GM12875 (cell line): ENCODE measurements around the gene CYTL1.

Experiments used
- H3K4me3 ChIP-seq: one replicate; pipeline ENCODE4 v1.5.1; 2011; ENCODE audit warnings: low read depth, low read length, control low read depth
- TF ChIP-seq, protein P1 (sequence below): IDR thresholded peaks from 2 replicates; pipeline ENCODE4 v1.5.1; 2011; ENCODE audit warnings: low read depth, mild to moderate bottlenecking, control low read depth, inconsistent platforms, low read length, moderate library complexity, borderline replicate concordance; ENCODE audit not compliant: insufficient read depth

Gene CYTL1

DNA sequence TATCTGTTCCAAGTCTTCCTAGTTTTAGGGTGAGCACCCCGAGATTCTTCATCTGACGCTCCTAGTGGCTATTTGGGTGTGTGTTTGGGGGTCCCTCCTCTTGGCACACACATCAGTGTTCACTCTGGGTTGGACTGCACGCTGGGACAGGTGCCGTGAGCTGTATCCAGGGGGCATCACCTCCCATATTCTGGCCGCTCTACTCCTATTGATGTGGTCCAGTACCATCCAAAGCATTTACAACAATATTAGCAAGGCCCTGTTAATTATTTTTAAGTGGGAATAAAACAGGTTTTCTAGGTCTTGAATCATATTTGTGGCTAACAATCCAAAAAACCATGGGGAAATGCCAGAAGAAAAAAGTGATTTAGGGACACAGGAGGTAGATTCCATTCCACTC, 26.4 kb downstream of the CYTL1 start:
- no peak overlapping the region for H3K4me3 ChIP-seq
- TF ChIP-seq, protein P1, sequence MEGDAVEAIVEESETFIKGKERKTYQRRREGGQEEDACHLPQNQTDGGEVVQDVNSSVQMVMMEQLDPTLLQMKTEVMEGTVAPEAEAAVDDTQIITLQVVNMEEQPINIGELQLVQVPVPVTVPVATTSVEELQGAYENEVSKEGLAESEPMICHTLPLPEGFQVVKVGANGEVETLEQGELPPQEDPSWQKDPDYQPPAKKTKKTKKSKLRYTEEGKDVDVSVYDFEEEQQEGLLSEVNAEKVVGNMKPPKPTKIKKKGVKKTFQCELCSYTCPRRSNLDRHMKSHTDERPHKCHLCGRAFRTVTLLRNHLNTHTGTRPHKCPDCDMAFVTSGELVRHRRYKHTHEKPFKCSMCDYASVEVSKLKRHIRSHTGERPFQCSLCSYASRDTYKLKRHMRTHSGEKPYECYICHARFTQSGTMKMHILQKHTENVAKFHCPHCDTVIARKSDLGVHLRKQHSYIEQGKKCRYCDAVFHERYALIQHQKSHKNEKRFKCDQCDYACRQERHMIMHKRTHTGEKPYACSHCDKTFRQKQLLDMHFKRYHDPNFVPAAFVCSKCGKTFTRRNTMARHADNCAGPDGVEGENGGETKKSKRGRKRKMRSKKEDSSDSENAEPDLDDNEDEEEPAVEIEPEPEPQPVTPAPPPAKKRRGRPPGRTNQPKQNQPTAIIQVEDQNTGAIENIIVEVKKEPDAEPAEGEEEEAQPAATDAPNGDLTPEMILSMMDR, result no peak

DNA sequence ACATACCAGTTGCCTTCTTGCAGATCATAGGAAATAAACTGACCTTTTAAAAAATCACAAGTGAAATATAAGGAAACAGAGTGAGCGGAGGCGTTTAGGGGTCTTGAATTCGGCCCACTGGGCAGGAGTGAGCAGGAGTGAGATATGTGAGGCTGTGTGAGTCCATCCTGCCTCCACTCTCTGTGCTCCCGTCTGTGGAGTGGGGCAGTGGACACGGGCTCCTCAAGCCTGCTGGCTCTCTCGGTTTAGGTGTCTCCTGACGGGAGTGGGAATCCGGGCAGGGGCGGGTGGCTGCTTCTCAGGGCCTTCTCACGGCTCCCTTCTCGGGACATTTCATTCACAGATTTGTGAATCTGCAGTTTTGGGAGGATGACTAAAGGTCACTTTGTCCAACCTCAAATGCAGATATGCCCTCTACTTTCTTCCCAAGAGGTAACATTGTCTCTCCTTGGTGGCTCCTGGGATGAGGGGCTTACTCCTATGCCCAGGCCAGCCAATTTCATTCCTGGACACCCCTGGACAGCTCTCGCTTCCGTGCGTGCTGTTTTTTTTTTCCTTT, 27.6 kb downstream of the CYTL1 start:
- TF ChIP-seq, protein P1, result no peak

DNA sequence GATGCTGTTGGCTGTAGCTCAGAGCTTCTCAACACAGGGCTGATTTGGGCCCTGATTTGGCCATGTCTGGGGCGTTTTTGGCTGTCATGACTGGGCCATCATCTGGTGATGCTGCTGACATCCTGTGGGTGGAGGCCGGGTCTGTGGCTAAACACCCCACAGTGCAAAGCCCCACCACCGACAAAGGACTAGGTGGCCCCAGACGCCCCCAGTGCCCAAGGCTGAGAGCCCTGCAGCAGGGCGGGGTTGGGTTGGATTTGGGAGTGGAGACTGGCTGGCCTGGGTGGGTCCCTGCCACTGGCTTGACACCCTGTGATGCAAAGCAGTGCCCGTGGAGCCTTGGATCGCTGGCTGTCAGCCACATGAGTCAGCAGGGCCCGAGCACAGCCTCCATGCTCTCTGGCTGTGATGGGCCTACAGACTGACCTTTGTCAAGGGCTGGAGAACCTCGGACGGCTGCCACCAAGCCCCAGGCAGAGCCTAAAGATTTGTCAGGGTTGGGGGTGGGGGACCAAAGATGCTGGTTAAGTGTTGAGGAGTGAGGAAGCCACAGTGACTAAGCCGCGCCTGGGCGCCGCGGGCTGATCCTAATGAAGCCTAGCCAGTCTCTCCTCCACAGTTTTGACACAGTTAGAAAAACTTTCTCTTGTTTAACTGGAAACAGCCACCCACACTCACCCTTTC, 28.3 kb downstream of the CYTL1 start:
- no peak overlapping the region for H3K4me3 ChIP-seq
- TF ChIP-seq, protein P1, result no peak

More for the DNA sequence above, 27.6 kb downstream of the CYTL1 start:
- H3K4me3 ChIP-seq, result no peak overlapping the region

DNA sequence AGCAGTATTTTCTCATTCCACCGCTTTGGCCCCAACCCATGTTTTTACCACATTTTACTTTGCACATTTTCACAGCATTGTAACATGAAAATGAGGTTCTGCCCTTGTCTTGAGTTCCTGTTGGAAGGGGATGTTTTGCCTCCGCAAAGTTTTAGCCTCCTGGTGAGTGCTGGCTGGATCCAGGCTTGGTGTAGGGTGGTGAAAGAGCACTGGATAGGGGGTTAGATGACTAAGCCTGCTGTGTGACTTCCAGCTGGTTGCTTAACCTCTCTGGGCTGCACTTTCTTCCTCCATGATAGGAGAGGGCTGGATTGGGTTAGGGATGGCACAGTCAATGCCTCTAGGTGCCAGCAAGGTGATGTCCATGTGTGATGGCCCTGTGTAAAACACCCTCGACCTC, 28.9 kb downstream of the CYTL1 start:
- TF ChIP-seq, protein P1, result no peak
- no peak overlapping the region for H3K4me3 ChIP-seq

DNA sequence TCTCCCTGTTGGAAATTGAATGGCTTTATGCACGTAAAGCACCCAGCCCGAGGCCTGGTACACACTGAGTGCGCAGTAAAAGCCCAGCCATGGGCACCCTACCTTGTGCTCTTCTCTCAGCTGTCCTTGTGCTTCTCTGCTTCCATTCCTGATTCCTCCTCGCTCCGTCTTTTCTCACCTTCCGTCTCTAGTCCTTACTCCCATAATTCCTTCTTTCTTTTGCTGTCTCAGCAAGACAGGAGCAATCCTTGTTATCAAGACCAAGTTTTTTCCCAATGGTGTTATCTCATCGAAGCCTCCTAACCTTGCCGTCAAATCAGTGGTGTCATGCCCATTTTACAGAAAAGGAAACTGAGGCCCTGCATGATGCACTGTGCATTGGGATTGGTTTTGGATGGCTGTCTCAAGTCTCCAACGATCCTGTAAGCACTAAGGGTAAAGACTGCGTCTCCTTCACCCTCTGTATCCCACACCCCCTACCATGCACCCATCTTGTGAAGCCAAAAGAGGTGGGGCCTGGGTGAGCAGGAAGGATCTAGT, 30.1 kb downstream of the CYTL1 start:
- TF ChIP-seq, protein P1, result no peak

DNA sequence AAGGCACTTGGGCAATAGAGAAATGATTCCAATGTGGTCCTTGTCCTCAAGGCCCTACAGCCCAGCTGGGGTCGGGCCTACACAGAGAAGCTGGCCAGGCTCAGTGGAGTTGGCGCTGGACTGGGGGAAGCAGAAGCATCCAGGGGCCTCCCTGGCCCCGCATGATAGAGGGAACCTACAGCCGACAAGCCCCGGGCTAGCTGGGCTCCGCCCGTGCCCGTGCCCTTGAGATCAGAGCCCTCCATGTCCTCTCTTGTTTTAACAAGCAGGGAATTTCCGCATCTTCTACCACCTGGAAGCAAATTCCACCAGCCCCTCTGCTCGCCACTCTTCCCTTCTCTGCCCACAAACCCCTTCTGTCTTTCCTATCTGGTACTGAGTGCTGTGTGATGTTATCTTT, 31.6 kb downstream of the CYTL1 start:
- TF ChIP-seq, protein P1, result no peak
- no peak overlapping the region for H3K4me3 ChIP-seq

More for the DNA sequence above, 30.1 kb downstream of the CYTL1 start:
- no peak overlapping the region for H3K4me3 ChIP-seq

DNA sequence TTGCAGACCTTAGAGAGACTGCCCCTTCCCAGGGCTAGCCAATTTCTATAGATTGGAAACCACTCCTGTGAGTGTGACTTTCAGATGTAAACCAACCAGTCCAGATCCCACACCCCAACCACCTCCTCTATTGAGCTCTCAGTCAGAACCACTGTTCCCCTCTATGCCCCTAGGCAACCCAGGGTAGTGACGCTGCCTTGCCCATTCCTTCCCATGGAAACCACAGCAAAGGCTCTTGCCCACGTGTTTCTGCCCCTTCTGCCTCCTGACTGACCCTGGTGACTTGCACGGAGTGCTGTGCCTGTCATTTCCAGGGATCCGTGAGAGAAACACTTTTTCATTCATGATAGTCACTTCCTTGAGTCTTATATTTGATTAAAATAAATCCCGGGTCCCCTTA, 32.4 kb downstream of the CYTL1 start:
- H3K4me3 ChIP-seq, result no peak overlapping the region
- TF ChIP-seq, protein P1, result no peak
